Keratinocyte (primary cell): ENCODE results near the gene ECHDC3.

Experiments used
- EZH2 ChIP-seq: IDR thresholded peaks from one replicate; pipeline ENCODE4 v1.6.1; 2012; ENCODE audit warnings: inconsistent platforms, mild to moderate bottlenecking, low read length, moderate library complexity
- TF ChIP-seq, protein P1 (sequence below), 3 experiments: IDR thresholded peaks in 1 of 3; conservative IDR thresholded peaks in 1 of 3; optimal IDR thresholded peaks in 1 of 3; 2 replicates in 2 of 3; 3 replicates in 1 of 3; pipeline versions ENCODE3 to v1.5.1; 2011; ENCODE audit warnings: low read length in 3 of 3, mild to moderate bottlenecking in 3 of 3, moderate library complexity in 2 of 3, control low read depth in 1 of 3, inconsistent platforms in 1 of 3; ENCODE audit not compliant: insufficient read depth in 2 of 3; ENCODE audit errors: extremely low read depth in 1 of 3

DNA sequence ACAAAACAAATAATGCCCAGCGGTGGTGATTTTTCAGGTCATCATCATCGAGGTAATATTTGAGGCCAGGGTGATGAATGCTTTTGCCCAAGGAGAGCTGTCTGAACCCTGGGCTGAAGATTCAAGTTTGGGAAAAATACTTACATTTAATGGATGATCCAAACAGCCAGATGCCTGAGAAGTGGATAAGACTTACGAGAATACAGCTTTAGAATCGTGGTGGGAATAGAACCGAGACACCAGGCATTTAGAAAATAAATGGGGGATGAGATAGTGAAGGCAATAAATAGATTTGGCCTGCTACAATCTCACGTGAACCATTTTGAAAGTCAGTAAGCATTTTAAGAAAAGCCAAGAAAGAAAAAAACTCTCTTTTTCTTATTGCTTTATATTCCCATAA, 68.8 kb downstream of the ECHDC3 start:
- TF ChIP-seq, protein P1, sequence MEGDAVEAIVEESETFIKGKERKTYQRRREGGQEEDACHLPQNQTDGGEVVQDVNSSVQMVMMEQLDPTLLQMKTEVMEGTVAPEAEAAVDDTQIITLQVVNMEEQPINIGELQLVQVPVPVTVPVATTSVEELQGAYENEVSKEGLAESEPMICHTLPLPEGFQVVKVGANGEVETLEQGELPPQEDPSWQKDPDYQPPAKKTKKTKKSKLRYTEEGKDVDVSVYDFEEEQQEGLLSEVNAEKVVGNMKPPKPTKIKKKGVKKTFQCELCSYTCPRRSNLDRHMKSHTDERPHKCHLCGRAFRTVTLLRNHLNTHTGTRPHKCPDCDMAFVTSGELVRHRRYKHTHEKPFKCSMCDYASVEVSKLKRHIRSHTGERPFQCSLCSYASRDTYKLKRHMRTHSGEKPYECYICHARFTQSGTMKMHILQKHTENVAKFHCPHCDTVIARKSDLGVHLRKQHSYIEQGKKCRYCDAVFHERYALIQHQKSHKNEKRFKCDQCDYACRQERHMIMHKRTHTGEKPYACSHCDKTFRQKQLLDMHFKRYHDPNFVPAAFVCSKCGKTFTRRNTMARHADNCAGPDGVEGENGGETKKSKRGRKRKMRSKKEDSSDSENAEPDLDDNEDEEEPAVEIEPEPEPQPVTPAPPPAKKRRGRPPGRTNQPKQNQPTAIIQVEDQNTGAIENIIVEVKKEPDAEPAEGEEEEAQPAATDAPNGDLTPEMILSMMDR (optimal IDR thresholded peaks at IDR 0.05 in 1 of 3, IDR thresholded peaks at IDR 0.05 in 1 of 3, conservative IDR thresholded peaks at IDR 0.05 in 1 of 3; ENCODE audit: extremely low read depth in 1 of 3, insufficient read depth in 2 of 3, low read length in 3 of 3): no peak
- no peak for TF ChIP-seq EZH2
